ENCODE data around the gene PPP1R12B. TPM values are rescaled to one million over a fixed set of nuclear protein-coding genes. Genes with fewer than 3 reads are reported as not detected.
"Not testable (repeated sequence)": the region's sequence is repeated elsewhere in the genome, so short reads cannot be mapped to it uniquely, and the experiment has no call there.

Gene PPP1R12B
- polyA plus RNA-seq, 3 donors, result 17.4 to 24.0 (median 19.2) TPM

DNA sequence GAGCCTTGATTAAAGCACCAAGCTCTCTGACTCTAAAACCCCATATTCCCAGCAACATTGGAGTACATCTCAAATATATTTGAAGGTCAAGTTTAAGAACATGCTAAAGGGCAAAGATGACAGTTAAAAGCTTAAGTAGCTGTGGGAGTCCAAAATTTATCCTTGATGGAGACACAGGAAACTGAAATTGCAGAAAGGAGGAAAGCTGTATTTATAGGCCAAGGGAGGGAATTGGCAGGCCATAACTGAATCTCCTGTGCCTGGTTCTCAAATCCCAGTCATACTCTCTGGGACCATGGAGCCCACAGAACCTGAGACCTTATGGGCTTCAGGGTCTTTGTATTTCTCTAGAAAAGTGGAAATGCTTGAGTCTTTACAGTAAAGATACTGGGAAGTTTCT, 193.9 kb downstream of the PPP1R12B start:
- DNase-seq (ENCODE audit: extremely low read depth in 1 of 11, low read depth in 9 of 11, low spot score in 4 of 11), result not testable (repeated sequence)

DNA sequence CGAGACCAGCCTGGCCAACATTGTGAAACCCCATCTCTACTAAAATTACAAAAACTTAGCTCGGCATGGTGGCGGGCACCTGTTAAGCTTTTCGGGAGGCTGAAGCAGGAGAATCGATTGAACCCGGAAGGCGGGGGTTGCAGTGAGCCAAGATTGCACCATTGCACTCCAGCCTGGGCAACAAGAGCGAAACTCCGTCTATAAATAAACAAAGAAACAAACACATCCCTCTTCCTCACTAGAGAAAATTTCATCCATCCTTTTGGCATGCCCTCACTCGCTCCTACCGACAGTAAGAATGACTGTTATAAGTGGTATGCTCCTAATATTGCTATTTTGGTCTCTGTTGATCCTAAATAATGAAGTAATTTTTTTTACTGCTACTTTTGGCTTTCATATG, 195.0 kb downstream of the PPP1R12B start:
- DNase-seq (ENCODE audit: extremely low read depth in 1 of 11, low read depth in 9 of 11, low spot score in 4 of 11), result not testable (repeated sequence)

DNA sequence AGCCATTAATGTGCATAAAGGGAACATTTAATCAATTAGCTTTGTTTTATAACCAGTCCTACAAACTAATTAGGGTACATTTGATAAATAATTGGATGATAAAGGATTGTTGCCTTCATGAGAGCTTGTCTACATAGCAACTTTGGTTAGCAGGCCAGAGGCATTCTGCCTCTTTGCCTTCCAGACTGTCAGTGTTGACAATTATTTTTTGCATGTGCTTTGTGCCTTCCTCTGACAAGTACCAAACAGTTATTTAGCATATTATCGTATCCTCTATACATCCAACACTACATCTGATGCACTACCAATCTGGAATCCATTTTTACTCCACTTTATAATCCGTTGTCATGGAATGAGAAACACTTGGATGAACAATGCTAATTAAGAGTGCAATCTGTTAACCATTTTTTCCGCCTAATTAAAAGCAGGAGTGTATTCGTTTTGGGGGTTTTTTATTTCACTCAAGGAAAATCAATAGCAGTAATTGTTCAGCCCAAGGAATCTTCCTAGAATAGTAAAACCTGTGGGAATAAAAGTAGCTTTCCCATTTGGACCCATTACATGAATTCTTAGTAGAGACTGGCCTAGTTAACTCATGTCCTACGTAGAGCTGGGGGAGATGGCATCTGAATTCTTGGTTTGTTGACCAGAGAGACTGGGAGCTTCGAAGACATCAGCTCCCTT, 196.4 kb downstream of the PPP1R12B start:
- not testable (repeated sequence) for DNase-seq (ENCODE audit: extremely low read depth in 1 of 11, low read depth in 9 of 11, low spot score in 4 of 11)

DNA sequence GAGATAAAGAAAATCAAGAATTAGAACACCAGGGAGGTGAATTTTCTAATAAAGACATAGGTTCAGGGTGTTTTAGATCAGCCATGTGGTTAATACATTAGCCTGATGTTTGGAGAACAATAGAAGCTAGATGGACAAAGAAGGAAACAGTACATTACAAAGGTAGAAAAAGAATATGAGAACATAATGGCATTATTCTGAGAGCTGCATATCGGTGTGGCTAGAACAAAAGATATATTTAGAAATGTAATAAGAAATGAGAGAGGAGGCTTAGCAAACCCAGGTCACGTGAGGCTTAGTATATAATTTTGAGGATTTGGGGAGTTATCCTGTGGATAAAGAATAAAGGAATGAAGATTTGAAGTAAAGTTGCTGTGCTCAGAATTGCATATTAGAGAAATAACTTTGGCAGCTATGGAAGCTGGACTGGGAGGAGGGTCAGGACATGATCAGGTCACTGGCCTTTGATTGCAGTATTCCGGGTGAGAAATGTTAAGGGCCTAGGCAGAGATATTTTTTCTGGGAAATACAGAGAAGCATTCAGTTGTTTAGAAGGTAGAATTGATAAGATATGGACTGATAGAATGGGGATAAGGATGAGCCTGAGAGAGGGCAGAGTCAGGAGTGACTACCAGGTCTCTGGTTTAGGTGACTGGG, 197.3 kb downstream of the PPP1R12B start:
- DNase-seq (ENCODE audit: extremely low read depth in 1 of 11, low read depth in 9 of 11, low spot score in 4 of 11), result not testable (repeated sequence)

DNA sequence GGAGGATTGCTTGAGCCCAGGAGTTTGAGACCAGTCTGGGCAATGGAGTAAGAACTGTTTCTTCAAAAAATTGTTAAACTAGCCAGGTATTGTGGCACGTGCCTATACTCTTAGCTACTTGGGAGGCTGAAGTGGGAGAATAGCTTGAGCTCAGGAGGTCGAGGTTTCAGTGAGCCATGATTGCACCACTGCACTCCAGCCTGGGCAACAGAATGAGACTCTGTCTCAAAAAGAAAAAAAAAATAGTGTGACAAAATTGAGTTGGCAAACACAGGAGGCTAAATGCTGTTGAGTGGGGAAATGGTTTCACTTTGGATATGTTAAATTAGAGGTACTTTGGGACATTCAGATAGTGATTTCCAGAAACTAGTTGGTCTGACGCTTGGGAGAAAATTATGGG, 197.9 kb downstream of the PPP1R12B start:
- DNase-seq (ENCODE audit: extremely low read depth in 1 of 11, low read depth in 9 of 11, low spot score in 4 of 11), result not testable (repeated sequence)

DNA sequence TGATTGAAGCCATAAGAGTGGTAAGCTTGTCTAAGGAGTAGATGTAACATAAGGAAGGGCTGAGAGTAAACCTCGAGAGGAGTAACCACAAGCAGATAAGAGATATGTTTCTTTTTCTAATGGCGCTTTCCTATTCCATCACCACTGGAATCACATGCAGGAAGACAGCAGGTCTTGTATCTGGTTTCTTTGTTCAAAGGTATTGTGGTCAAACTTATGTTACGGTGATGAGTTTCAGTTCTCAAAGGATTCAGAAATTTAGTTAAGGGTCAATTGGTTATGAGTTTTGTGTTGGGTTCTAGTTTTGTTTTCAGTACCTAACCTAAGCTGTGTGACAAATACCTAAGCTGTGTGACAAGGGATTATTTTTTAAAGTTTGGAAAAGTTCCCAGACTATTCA, 198.3 kb downstream of the PPP1R12B start:
- not testable (repeated sequence) for DNase-seq (ENCODE audit: extremely low read depth in 1 of 11, low read depth in 9 of 11, low spot score in 4 of 11)

DNA sequence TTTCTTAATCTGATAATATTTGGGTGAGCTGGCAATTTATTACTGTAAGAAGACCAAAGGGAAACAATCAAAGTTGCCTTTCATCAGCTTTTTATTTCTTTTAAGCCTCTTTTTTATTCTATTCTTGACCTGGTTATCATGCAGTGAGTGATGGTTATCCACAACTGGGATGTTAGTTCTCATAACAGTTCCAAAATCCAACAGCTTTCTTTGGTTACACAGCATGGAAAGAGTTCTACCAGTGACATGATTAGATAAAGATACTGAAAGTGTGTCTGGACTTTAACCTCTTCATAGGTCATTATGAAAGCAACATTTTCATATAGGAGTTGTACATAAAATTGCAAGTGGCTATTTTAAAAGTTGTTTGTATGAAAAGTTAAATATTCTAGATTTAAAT, 198.7 kb downstream of the PPP1R12B start:
- DNase-seq (ENCODE audit: extremely low read depth in 1 of 11, low read depth in 9 of 11, low spot score in 4 of 11), result no peak

DNA sequence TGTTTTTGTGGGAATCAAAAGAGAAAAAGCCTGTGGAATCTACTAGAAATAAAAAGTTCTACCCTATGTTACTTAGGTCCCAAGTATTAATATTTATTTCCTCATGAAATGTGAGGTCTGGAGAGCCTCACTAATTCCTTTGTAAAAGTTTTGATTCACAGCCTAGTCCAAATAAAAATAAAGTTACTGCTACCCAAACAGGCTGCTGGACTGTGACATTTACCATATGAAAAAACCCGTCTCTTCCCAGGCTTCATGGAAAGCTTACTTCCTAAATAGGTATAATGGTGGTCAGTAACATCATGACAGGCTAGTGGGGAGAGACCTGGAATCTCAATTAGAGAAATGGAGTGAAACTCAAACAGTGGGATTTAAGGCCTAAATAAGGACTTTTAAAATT, 201.6 kb downstream of the PPP1R12B start:
- not testable (repeated sequence) for DNase-seq (ENCODE audit: extremely low read depth in 1 of 11, low read depth in 9 of 11, low spot score in 4 of 11)

DNA sequence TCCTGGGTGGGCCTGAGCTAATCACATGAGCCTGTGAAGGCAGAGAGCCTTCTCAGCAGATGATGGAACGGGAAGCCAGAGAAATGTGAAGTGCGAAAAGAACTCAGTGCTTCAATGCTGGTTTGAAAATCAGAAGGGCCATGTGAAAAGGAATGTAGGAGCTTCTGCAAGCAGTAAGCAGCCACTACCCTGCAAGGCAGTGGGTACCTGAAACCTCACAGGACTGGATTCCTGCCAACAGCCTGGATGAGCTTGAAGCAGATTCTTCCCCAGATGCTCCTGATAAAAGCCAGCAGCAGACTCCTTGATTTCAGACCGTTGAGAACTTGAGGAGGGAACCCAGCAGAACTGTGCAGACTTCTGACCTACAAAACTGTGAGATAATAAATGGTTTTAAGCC, 203.2 kb downstream of the PPP1R12B start:
- no peak for DNase-seq (ENCODE audit: extremely low read depth in 1 of 11, low read depth in 9 of 11, low spot score in 4 of 11)

DNA sequence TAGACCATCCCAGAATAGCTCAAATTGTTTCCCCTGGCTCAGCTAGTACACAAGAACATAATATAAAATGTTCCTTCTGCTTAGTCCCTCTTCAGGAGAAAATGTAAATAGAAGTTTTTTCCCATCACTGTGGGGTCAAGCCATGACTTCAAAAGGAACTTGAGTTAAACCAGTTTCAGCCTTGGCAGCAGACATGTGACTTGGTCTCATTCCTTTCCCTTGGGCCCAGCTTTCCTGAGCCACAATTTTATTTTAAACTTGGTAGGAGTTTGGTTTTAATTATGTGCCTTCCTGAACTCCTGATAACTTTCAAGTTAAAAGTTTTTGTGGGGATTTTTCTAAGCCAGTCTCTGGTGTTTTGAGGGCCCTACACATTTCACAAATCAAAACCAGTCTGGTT, 204.1 kb downstream of the PPP1R12B start:
- DNase-seq (ENCODE audit: extremely low read depth in 1 of 11, low read depth in 9 of 11, low spot score in 4 of 11), result not testable (repeated sequence)

DNA sequence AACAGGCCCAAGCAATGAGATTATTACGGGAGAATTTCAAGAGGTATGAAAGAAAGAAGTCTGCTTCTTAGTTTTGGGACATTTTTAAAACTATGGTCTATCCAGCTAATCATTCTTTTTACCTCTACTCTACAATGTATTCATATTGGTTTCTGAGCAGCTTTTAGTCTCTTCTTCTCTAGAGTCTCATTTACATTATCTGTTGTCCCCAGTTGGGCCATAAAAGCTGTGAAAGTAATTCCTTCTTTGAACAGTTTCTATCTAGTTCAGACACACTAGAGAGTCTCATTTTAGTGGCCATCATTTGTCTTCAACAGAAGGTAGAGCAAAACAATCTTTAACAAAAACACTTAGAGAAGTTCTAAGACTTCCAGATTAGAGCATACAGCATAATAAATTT, 204.6 kb downstream of the PPP1R12B start:
- not testable (repeated sequence) for DNase-seq (ENCODE audit: extremely low read depth in 1 of 11, low read depth in 9 of 11, low spot score in 4 of 11)

DNA sequence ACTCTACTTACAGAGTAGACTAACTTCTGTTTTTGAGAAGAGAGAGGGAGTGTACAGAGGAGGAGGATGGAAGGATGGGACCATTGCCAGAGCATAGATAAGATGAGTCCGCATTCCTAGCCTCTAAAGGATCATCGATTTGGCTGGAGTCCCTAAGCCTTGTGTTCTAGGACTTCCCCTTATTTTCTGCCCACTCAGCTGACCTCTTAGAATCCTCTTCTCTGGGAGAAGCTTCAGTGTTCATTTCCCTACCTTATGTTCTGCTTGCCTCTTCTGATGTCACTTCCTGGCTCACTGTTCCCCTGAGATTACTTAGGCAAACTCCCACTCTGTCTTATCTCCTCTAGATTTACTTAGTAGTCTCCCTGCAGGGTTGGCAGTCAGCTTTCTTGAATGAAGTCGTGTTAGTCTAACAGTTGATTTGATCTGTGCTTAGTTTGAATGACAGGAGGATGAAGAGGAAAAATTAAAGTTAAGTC, 205.1 kb downstream of the PPP1R12B start:
- no peak for DNase-seq (ENCODE audit: extremely low read depth in 1 of 11, low read depth in 9 of 11, low spot score in 4 of 11)

DNA sequence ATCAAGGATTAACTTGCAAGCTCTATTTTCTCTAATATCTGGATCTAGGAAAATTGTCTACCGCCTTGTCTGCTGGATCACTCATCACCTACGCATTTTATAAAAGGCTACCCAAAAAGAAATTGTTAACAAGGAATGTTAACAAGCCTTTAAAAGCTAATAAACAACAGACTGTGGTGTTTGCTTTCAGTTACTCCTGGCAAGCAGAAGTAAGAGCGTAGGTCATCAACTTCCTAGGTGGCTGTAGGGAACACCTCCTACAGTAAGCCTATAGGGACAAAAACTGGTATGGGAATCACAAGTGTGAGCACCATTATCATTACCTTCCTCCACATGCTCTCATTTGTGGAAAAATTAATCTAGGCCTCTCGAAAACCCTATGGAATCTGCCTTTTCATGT, 206.1 kb downstream of the PPP1R12B start:
- DNase-seq (ENCODE audit: extremely low read depth in 1 of 11, low read depth in 9 of 11, low spot score in 4 of 11), result not testable (repeated sequence)

DNA sequence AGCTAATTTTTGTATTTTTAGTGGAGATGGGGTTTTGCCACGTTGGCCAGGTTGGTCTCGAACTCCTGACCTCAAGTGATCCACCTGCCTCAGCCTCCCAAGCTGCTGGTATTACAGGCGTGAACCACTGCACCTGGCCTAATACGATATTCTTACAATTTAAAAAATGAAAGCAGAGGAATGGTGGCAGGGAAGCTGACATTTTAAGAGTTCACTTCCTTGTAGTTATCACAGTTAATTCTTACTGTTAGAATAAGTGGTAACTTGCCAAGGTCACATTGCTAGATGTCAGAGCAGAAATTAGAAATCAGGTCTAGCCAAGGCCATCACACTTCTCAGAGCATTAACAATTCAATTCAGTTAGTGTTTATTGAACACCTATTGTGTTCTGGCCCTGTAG, 207.5 kb downstream of the PPP1R12B start:
- DNase-seq (ENCODE audit: extremely low read depth in 1 of 11, low read depth in 9 of 11, low spot score in 4 of 11), result not testable (repeated sequence)

DNA sequence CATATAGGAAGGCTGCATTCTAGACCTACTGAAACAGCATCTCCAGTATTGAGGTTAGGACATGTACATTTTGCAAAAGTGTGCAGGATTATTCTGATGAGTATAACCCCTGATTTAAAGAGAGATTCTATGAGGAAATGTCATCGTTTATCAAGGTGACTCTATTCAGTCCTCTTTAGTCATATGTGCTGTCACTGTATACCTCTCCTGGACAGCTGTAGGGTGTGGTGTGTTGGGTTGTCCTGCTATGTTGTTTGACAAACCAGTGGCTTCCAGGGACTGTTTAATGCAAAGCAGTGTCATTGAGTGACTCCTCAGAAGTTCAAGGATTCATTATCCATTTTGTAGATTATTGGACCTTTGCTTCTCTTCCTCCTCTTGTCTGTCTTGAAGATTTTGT, 209.2 kb downstream of the PPP1R12B start:
- DNase-seq (ENCODE audit: extremely low read depth in 1 of 11, low read depth in 9 of 11, low spot score in 4 of 11), result not testable (repeated sequence)

DNA sequence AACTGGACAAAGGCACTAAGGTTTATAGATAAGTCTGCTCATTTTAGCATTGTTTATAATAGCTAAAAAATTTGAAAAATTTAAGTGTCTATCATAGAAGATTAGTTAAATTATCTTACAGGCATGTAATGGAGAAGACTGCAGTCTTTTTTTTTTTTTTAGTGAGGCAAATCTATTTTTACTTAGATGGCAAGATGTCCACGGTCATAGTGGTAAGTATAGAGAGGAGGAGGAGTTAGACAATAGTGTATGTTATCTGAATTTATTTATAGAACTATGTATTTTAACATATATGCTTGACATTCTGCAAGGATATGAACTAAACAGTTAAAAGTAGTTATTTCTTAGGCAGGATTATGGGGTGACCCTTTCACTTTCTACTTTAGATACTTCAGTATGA, 212.7 kb downstream of the PPP1R12B start:
- DNase-seq (ENCODE audit: extremely low read depth in 1 of 11, low read depth in 9 of 11, low spot score in 4 of 11), result no peak

DNA sequence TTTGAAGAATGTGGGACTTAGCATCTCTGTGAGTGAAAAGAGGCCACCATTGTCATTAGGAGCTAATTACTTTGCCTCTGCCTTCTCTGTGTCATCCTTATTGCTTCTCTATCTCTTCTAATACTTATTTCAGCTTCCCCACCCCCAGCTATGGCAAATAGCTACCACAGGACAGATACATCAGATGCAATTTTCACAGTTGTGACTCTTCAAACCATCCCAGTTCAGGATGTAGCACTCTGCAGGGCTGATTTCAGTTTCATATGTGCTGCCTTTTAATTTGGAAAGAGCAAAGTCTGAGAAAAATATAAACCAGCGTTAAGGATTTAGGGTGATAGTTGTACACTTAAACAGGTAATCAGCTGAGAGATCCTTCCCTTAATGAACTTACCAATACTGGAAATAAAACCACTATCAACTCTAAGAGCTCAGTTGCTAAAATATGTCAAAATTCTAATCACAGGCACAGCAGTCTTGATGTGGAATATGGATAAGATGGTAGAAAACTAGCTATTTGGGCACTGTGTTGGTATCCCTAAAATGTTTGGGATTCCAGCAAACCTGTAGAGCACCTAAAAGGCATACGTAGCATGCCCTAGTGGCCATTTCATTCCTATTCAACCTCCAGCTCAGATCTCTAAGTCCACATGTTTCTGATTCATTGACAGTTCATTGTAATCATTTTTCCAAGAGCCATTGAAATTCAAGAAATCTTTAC, 213.4 kb downstream of the PPP1R12B start:
- DNase-seq (ENCODE audit: extremely low read depth in 1 of 11, low read depth in 9 of 11, low spot score in 4 of 11), result no peak

DNA sequence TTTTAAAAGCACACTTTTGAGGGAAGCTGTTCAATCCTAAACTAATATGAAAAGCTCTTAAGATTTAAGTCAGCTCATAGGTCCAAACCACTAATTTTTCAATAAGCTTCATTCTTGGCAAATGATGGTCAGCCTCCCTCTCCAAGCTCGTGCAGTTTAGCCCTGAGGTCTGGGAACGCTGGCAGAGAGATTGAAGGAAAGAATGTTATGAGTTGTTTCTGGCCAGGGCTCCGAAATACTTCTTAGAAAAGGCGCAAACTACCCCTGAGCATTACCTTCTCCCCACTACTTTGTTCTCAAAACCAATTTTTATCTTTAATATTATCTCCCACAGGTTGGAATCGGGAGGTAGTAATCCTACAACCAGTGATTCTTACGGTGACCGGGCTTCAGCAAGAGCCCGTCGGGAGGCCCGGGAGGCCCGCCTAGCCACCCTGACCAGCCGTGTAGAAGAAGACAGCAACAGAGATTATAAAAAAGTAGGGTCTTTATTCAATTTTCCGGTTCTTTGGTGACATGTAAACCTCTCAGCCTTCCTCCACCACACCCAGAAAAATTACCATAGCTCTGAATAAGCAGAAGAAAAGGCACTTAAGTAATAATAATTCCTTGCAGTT, 214.1 kb downstream of the PPP1R12B start:
- DNase-seq (ENCODE audit: extremely low read depth in 1 of 11, low read depth in 9 of 11, low spot score in 4 of 11), result no peak

DNA sequence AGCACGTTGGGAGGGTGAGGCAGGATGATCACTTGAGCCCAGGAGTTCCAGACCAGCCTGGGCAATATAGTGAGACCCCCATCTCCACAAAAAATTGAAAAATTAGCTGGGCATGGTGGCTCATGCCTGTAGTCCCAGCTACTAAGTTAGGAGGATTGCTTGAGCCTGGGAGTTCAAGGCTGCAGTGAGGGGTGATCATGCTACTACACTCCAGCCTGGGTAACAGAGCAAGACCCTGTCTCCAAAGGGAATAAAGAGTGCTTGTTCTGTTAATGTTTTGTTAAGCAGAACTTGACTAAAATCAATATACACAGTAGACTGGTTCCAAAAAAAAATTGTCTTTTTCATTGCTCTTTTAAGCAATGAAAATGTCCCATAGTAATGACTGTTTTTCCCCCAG, 215.3 kb downstream of the PPP1R12B start:
- DNase-seq (ENCODE audit: extremely low read depth in 1 of 11, low read depth in 9 of 11, low spot score in 4 of 11), result no peak
